Measurements from ENCODE around the gene SYNPO2. TPM values are rescaled to one million over a fixed set of nuclear protein-coding genes. Genes with fewer than 3 reads are reported as not detected.

The SYNPO2 gene
- total and polyA plus RNA-seq, 2 of the 8 experiments (the other 6 are each of a cell fraction or from before 2014, with no cell fraction given) = 0.50 to 4.2 TPM

GRCh38 chr4:118850488-118851173 lies 38.0 kb upstream of the SYNPO2 start:
- peak overlapping the region; percentile 66 to 79 for H3K4me2 ChIP-seq (ENCODE audit: insufficient read depth in 1 of 2, low read depth in 2 of 2, low read length in 2 of 2)
- no peaks in the 10 kb centered on the region for H3K36me3 ChIP-seq (ENCODE audit: control insufficient read depth in 2 of 4, insufficient read depth in 4 of 4, low read length in 3 of 4)
- POLR2A ChIA-PET (ENCODE audit: partially characterized antibody) = interaction anchor here (0.6 to 4.3 kb wide), 8 partner anchors 9 to 48 kb away, joined by 3 to 32 read pairs (median 4); partner anchors contain the start of gene SEC24D
- H3K9me3 ChIP-seq (ENCODE audit: insufficient read depth in 2 of 2, low read depth in 1 of 2, low read length in 1 of 2) = no peaks in the 10 kb centered on the region
- H2BK20ac ChIP-seq (ENCODE audit: low read length) = no peak overlapping the region
- peaks cover 0 to 13% (median 9%) of the 10 kb centered on the region in 4 experiments; a peak in 5 of 7 replicates for H3K4me1 ChIP-seq (replicated peaks in 1 of 4; ENCODE audit: control insufficient read depth in 3 of 4, insufficient read depth in 4 of 4, low read length in 3 of 4)
- H3K4ac ChIP-seq (replicated peaks; ENCODE audit: insufficient read length, low read depth, low read length) = no peak overlapping the region
- H4K5ac ChIP-seq (ENCODE audit: insufficient read length, low read depth, low read length) = peak overlapping the region; percentile 1
- H2BK5ac ChIP-seq (ENCODE audit: low read depth, low read length) = peak overlapping the region; percentile 80
- H3K14ac ChIP-seq (ENCODE audit: insufficient read length) = no peak overlapping the region
- CTCF ChIA-PET (ENCODE audit: partially characterized antibody) = interaction anchor here (0.7 to 2.3 kb wide), 7 partner anchors 13 to 119 kb away, joined by 3 to 8 read pairs (median 5); partner anchors contain the start of gene SEC24D
- DNase-seq (ENCODE audit: low read depth in 1 of 2, low spot score in 2 of 2) = no peak
- peak overlapping the region; percentile 26 for H3K56ac ChIP-seq (replicated peaks; ENCODE audit: insufficient read length, low read depth, low read length)
- H2BK12ac ChIP-seq (ENCODE audit: low read depth, low read length) = peak overlapping the region; percentile 62; the same call in 1 of the 2 replicates
- H2AK5ac ChIP-seq (ENCODE audit: low read depth, low read length) = peak overlapping the region; percentile 32; the same call in 1 of the 2 replicates
- H2AFZ ChIP-seq (ENCODE audit: low read length) = no peak overlapping the region
- peak overlapping the region; percentile 1 for H2BK120ac ChIP-seq (replicated peaks; ENCODE audit: low read depth, low read length)
- H4K20me1 ChIP-seq (replicated peaks in 1 of 2; ENCODE audit: control insufficient read depth in 1 of 2, insufficient read depth in 2 of 2, low read length in 2 of 2) = no peaks in the 10 kb centered on the region
- H3K23me2 ChIP-seq (ENCODE audit: low read depth, low read length) = peaks cover 4% of the 10 kb centered on the region; the same call in 1 of the 2 replicates
- H3K9ac ChIP-seq (replicated peaks in 1 of 4; ENCODE audit: extremely low read depth in 1 of 4, low read depth in 3 of 4, low read length in 3 of 4) = peak overlapping the region in 3 of 4 experiments; percentile 27 to 74 (median 51); a peak in 4 of 7 replicates
- WGBS, 2 experiments (ENCODE audit: extremely low coverage in 1 of 2, insufficient coverage in 1 of 2, insufficient read length in 1 of 2, insufficient replicate concordance in 2 of 2, low coverage in 1 of 2, low lambda C conversion rate in 2 of 2, missing lambda C conversion rate in 1 of 2) = 3% methylated on average over 8 of the region's 8 CpGs; no CpG with 5 or more reads in 1 of the 2 experiments
- H3K18ac ChIP-seq (ENCODE audit: extremely low read depth, low read length) = peak overlapping the region; percentile 19; the same call in 1 of the 2 replicates
- peak overlapping the region; percentile 17 for H4K91ac ChIP-seq (replicated peaks; ENCODE audit: insufficient read length, low read length)
- no peaks in the 10 kb centered on the region for H3K79me1 ChIP-seq (ENCODE audit: low read depth, low read length)
- no peak overlapping the region for H3K23ac ChIP-seq (ENCODE audit: insufficient read length)
- peak overlapping the region; percentile 57; the same call in 1 of the 2 replicates for H3K27ac ChIP-seq (ENCODE audit: low read depth, low read length)
- no peak overlapping the region for H4K8ac ChIP-seq (ENCODE audit: extremely low read depth, insufficient read depth, low read length)
- no peak for FAIRE-seq
- H3K79me2 ChIP-seq (ENCODE audit: control insufficient read depth in 1 of 2, insufficient read depth in 2 of 2, low read length in 2 of 2) = peaks cover 0 to 13% of the 10 kb centered on the region in 2 experiments; a peak in 2 of 4 replicates
- peak overlapping the region; percentile 45 to 66 (median 50) for H3K4me3 ChIP-seq (ENCODE audit: extremely low read depth in 1 of 4, insufficient read depth in 2 of 4, low read depth in 3 of 4, low read length in 4 of 4)
- H3K27me3 ChIP-seq (replicated peaks in 1 of 4; ENCODE audit: control insufficient read depth in 3 of 4, extremely low read depth in 1 of 4, insufficient read depth in 3 of 4, low read length in 3 of 4) = no peaks in the 10 kb centered on the region
- no peak overlapping the region for H2BK15ac ChIP-seq (ENCODE audit: low read length)
- TF ChIP-seq TBP (IDR thresholded peaks at IDR 0.05; ENCODE audit: low read depth, low read length) (0 out of 2 replicates have a peak, but pooled peaks have one; percentile 11), GTF2F1 (IDR thresholded peaks at IDR 0.05; ENCODE audit: borderline replicate concordance, low read depth, low read length) (no peak), POLR2A (IDR thresholded peaks at IDR 0.05; ENCODE audit: control extremely low read depth in 1 of 2, low read depth in 2 of 2, low read length in 2 of 2) (peak in 1 of 2 experiments; percentile 54; a peak in 2 of 3 replicates), POU5F1 (IDR thresholded peaks at IDR 0.05; ENCODE audit: low read depth, low read length) (no peak), MAFK (IDR thresholded peaks at IDR 0.05; ENCODE audit: low read depth, low read length) (no peak), SP4 (IDR thresholded peaks at IDR 0.05; ENCODE audit: low read length) (0 out of 2 replicates have a peak, but pooled peaks have one; percentile 54), NRF1 (IDR thresholded peaks at IDR 0.05; ENCODE audit: low read depth, low read length) (no peak), E2F6 (IDR thresholded peaks at IDR 0.05) (no peak), TAF7 (optimal IDR thresholded peaks at IDR 0.05; ENCODE audit: borderline replicate concordance, low read depth, low read length) (no peak), ASH2L (IDR thresholded peaks at IDR 0.05; ENCODE audit: low read length) (peak; percentile 70), RBBP5 (IDR thresholded peaks at IDR 0.05; ENCODE audit: borderline replicate concordance, low read depth, low read length) (0 out of 2 replicates have a peak, but pooled peaks have one; percentile 71), EGR1 (IDR thresholded peaks at IDR 0.05; ENCODE audit: borderline replicate concordance, low read depth, low read length) (no peak)

Measured in H1 (cell line).